Measurements from ENCODE around the gene MAML2.
A peak's percentile ranks its signal among the peaks of the same experiment; 100 is the strongest.
"Not testable (repeated sequence)": the region's sequence is repeated elsewhere in the genome, so short reads cannot be mapped to it uniquely, and the experiment has no call there.

The MAML2 gene

DNA sequence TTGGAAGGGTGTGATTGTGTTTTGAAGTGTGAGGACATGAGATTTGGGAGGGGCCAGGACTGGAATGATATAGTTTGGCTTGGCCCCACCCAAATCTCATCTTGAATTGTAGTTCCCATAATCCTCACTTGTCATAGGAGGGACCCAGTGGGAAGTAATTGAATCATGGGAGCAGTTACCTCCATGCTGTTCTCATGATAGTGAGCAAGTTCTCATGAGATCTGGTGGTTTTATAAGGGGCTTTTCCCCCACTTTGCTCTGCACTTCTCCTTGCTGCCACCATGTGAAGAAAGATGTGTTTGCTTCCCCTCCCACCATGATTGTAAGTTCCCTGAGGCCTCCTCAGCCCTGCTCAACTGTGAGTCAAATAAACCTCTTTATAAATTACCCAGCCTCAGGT, 71.6 kb downstream of the MAML2 start:
- not testable (repeated sequence) for DNase-seq (ENCODE audit: low read depth)

DNA sequence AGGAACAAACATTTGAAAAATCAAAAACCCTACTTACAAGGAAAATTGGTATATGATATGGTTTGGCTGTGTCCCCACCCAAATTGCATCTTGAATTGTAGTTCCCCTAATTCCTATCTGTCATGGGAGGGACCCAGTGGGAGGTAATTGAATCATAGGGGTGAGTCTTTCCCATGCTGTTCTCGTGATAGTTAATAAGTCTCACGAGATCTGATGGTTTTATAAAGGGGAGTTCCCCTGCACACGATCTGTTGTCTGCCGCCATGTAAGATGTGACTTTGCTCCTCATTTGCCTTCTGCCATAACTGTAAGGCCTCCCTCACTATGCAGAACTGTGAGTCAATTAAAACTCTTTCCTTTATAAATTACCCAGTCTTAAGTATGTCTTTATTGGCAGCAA, 74.5 kb downstream of the MAML2 start:
- not testable (repeated sequence) for DNase-seq (ENCODE audit: low read depth)

DNA sequence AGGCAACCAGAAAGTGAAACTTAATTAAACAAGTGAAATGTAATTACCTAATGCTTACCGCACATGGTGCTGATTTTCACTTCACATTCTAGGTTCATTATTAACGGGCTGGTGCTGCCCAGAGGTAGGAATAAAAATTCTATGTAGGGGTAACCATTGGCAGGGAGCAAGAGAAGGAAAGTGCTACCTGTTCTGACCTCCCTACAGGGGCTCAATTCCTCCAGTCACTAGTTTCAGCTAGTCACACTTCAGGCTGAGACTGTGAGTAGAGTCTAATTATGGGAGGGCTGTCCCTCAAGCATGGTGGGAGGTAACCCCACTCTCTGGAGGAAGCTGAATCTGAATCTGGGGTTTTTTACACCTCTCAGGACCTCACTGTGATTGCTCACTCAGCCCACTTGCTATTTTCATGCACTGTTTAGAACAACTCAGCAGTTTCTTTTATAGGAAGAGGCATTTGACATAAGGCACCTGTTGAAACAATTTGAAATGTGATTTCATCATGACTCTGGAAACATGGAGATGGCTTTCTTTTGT, 75.4 kb downstream of the MAML2 start:
- peak; percentile 21 for DNase-seq (ENCODE audit: low read depth)

DNA sequence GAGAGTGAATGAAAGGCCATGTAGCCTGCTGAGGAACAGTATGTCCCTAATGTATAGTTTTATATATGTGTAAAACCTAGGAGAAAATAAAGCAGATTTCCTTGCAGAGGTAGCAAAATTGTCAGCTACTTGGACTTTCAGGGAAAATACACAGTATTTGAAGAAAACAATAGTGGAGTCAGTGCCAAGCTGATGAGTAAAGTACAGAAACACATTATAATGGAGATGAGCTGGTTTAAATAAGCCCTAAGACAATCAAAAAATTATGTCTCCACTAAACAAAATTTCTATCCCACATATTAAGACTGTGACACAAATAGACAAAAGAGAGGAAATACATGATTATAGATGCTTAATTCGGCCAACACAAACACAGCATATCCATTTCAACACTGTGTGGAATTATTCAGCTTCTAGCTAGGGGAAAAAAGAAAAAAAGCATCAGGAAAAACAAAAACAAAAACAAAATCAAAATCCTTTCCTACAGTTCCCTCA, 75.9 kb downstream of the MAML2 start:
- no peak for DNase-seq (ENCODE audit: low read depth)

DNA sequence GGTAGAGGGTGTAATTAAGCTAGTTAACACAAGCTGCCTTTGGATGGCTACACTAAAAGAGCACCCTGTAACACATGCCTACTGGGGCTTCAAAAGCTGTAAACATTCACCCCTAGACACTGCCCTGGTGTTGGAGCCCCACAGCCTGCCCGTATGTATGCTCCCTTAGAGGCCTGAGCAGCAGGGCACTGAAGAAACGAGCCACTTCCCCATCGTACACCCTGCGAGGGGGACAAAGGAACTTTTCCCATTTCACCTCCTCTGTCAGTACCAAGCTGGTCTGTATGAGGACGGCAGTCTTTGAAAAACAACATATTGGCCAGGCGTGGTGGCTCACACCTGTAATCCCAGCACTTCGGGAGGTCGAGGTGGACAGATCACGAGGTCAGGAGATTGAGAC, 77.0 kb downstream of the MAML2 start:
- DNase-seq (ENCODE audit: low read depth): no peak

DNA sequence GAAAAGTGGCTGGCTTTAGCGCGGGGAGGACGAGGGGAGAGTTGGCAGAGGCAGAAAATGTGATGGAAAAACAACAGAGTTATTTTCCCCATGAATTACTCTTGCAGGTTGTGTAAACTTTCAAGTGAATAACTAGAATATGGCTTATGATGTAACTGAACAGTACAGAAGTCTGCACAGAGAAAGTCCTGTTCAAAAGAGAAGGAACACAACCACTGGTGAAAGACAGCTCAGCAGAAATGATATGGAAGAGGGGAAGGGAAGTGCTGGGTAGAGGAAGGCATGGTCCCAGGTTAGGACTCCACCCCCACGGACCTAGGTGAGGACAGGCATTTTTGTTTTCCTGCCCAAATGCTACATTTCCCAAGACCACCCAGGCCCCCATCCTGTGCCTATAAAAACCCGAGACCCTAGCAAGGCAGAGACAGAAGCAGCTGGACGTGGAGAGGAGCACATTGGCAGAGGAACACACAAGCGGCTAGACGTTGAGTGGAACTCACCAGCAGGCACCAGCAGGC, 77.7 kb downstream of the MAML2 start:
- no peak for DNase-seq (ENCODE audit: low read depth)

DNA sequence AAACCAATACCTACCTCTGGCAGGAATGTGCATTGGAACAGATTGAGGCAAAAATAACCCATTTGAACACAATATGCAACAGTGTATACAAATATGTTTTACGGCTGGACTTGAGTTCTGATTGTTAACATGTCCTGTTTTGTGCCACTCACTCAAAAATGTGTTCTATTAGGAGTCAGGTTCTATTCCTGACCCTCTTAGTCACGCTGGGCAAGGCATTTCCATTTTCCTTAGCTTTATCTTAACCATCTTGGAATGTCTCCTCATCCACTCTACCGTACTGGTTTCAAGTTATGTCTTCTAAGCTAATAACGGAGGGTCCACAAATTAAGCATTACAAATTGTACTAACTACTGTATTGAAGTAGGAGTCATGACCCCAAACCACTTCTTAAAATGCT, 78.6 kb downstream of the MAML2 start:
- DNase-seq (ENCODE audit: low read depth): no peak

DNA sequence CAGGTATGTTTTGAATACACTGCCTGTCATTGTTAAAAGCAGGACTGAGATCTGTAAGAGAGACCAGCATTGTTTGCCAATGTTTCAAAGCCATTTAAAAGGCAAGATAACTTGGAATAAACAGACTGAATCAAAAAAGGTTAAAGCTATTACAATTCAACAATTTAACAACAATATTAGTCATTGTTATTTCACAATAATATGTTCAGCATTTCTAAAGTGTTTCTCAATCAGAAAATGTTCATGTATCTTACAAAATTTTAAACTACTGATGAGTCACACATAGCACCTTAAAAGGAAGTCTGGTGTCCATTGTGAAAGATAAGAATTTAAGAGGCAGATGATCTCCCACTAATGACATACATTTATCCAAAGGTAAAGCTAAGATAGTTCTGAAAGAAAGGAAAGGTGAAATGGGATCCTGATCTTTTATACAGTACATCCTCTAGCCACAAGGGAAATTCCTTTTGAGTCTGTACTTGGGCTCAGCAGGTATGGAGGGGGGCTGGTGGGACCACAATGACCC, 79.7 kb downstream of the MAML2 start:
- DNase-seq (ENCODE audit: low read depth): no peak

DNA sequence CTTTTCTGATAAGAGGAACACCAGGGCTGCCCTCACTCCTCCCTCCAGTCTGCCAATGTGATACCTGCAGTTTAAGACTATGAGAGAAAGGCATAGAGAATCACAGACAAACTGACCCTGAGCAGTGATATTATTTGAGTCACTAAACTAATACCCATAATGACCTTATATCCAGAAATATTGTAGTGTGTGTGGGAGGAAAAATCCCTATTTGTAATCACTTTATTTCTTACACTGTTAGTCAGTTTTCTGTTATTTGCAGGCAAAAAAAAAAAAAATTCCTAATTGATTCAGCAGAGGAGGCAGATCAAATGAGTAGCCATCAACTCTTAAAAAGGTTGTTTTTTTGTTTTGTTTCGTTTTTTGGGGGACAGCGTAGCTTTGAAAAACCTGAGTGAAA, 82.5 kb downstream of the MAML2 start:
- DNase-seq (ENCODE audit: low read depth): no peak

DNA sequence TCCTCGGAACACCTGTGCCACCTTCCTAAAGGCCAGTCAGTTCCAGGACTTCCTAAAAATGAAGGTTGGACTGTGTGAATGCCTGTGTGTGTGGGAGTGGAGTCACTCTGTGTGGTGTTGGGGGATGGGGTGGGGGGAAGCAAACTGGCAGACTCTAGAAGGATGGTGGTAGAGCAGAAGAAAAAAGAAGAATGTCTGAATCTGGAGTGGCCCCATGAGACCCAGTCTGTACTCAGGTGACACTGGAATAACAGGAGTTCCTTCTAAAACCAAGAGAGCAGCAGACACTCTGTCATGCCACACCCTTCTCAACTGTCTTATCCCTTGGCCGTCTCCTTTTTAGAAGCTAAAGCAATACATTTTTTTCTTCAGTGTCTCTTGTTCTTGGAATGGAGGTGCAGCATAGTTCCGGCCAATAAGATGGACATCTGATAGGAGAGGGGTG, 82.9 kb downstream of the MAML2 start:
- DNase-seq (ENCODE audit: low read depth): no peak

DNA sequence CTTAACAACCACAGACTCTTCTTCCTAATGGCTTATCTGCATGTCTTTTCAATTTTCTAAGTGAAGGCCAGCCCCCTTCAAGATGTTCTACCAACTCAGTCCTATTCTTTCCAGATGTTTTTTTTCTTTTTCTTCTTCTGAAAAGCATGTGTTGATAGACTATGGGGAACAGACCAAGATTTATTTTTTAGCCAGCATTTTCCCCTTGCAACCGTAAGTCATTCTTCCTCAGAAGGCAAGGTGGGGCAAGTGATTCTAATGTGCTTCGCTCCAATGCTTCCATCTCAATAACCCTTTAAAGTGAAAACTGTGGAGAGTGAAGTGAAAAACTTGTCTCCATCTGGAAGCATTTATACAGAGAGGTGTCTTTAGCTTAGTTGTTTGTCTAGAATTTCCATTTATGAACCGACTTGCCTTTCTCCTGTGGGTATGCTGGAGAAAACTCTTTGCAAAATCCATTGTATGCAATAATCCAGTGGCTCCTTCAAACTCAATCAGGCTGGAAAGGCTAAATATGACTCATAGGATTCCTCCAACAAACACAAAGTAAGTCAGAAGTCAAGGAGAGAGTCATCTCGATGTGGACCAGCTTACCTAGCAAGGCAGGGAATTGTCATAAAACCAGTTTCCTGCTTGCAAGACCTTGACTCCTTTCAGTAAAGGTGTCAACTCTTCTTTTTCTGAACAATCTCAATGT, 83.7 kb downstream of the MAML2 start:
- no peak for DNase-seq (ENCODE audit: low read depth)

DNA sequence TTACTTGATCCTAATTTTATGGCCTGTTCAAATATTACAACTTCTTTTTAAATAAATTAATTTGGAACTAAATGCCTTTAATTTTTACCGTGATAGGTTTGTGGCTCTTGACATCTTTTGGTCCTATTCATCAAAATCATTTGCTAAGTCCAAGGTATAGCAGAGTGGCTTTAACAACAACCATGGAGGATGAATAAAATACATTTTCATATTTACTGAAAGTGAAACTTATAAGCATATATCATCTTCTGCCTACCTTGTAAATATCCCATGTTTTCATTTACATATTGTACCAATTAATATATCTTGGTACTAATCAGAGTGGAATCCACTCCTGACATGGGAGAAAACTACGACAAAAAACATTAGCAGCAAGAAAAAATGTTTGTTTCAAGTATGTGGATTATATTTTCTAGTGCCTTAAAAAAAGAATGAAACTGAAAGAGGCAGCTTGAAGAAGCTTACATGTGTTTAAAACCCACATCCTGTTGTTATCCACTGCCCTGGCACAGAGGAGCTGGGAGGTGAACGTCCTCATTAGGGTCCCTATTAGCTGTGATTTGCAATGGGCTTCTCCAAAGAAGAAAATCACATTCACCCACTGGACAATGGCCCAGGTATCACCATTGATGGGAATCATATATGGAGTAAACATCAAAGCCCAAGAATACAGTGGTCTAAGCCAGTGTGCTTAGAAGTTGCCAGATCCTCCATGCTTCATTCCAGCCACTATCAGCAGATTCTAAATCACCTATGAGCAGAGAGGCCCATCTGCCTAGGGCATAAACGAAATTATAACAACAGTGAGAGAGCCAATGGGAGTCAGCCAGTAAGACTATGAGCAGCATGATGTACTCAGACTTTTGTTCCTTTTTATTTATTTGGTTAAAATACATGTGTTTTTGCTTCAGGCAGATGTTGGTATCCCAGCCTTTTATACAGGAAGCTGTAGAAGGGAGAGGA, 84.7 kb downstream of the MAML2 start:
- no peak for DNase-seq (ENCODE audit: low read depth)

DNA sequence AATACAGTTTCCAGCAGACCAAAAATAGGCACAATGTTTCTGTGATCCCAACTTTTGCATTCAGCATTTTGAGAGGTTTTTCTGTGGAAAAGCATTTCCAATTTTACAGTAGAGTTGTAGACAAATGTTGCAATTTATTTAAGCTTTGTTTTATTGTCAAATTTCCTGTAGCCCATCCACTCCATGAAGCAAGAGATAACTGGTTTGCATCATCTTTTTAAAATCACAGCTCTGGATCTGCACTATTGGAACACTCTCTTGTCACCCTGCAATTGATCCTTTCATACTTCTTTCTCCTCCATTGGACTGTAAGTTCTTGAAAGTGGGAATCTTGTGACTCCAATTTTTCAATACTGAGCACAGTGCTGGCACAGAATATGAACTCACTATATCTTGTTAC, 86.0 kb downstream of the MAML2 start:
- DNase-seq (ENCODE audit: low read depth): no peak

DNA sequence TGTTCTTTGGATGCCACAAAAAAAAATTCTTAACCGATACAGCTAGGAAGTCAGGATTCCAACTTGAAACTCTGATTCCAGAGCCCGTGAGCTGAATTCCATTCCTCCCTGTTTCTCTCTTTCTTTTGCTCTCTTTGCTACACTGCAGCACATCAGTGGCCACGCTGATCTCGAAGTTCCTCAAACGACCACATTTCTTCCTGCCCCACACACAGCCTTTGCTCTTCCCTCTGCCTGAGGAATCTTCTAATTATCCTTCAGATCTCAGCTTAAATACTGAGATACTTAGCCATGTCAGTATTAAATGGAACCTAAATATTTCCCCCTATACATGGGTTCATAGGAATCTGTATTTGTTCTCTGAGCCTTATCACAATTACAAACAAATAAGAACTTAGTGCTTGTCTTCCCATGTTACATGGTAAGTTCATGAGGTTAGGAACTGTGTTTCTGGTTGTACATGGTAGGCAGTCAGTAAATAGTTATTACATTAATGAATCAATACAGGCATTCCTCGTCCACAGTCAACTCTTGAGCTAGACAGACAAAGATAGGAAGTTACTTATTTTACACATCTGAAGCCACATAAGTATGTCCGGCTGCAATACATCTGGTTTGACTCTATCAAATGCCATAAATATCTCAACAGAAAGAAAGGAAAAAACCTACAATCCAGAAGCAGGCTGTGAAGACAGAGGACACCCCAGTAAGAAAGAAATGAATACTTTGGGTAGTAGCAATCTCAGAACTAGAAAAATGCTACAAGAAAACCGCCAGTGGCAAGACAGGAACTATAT, 86.6 kb downstream of the MAML2 start:
- DNase-seq (ENCODE audit: low read depth): no peak

DNA sequence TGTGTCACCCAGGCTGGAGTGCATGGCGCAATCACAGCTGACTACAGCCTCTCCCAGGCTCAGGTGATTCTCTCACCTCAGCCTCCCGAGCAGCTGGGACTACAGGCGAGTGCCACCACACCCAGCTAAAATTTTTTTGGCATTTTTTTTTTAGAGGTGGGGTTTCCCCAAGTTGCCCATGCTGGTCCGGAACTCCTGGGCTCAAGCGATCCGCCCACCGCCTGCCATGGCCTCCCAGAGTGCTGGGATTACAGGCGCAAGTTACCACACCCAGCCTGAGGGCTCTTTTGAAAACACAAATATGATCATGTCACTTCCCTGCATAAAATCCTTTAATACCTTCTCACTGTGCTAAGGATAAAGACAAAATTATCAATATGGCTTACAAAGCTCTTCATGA, 88.1 kb downstream of the MAML2 start:
- no peak for DNase-seq (ENCODE audit: low read depth)

DNA sequence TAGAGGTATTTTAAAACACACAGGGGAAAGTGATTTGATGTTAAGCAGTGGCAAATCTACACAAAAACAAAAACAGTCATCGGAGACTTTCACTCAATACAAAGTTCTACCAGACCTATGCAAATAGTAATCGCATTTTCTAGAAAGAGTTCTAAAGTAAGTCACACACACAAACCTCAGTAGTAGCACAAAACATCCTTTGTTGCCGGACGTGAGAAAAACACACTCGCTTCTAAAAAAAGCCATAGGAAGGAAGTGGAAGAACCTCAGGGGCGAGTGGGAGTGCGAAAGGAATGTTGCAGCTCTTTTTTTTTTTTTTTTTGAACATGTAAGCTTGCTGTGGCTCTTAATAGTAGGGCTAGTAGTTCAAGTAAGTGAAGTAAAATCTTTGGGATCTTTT, 88.9 kb downstream of the MAML2 start:
- DNase-seq (ENCODE audit: low read depth): no peak

DNA sequence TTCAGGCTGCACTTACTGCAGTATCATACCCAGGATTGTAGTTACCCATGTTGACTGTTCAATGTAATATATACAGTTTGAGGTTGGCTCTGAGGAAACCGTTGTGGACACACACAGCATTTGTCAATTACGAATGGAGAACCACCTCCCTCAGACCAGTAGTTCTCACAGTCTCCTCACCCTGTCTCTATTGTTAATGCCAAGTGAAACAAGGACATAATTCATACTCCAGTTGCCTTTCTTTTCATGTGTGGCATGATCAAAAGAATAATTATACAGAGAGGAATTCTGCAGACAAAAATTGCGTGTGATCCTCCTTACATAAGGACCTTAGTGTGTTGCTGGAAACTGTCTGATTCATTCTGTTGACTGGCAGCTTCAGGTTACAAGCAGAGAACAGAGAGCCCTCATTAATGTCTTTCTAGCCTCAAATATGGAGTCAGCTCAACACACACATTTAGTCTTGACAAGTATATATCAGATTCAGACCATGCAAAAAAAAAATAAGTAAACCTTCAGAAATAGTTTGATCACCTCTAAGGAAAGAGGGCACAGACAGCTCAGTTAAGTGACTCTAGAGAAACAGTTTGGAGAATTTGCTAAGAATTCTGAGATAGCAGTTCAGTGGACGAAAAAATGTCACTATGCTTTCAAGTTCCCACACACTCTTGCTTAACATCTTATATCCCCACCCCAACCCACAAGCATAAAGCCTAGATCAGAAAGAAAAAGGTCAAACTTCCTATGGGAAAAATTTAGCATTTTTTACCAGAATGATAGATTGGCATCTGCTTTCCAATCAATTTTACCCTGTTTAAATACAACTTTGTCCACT, 96.1 kb downstream of the MAML2 start:
- DNase-seq (ENCODE audit: low read depth): no peak

DNA sequence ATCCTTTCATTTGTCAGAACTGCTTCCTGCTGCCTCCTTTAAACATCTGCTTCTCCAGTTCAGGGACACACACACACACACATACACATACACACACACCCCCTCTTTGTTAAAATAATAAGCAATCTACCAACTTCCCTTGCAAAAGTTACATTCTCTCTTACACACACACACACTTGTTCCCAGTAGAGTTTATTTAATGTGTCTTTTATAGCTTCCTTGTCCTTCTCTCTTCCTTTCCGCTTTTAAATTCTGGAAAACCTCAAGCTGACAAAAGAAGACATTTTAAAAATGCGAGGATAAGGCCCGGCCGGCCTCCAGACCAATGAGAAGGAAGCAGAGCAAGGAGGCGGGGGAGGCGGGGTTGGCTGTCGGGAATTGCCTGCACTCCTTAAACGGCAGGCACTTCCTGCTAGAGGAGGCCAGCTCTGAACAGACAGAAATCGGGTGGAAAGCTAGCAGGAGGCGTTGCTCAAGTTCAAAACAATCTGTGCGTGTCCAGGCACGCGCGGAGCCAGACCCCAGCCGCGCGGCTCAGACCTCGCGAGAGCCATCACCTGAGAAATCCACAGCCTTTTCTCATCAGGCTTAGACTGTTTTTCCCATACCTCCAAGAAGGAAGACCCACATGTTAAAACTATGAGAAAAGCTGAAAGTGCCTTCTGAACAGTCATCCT, 99.9 kb downstream of the MAML2 start:
- peak; percentile 62 for DNase-seq (ENCODE audit: low read depth)

DNA sequence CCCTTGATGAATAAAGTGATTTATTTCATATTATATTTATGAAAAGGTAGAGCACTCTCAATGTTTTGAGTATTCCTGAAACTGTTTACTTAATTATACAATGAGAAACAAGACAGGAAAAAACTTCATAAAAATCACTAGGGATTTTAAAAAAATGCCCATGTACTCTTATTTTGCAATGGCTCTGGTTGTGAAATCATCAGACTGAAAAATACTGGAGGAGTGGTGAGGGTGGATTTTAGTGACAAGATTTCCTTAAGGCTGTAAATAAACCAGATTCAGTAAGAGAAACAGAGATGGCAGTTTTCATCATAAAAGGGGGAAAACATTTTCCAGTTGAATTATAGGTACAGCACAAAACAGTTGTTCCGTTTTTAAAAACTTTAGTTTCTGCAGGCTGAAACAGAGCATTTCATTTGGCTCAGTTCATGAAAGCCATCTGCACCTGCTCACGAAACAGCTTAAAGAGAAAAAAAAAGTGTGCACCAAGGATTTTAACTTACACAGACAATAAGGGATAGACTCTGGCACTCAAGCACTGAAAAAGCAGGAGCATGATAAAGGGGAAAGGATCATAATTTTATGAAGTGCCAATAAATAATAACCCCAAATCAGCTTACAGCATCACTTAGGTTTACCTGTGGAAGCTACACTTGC, 100.7 kb downstream of the MAML2 start:
- DNase-seq (ENCODE audit: low read depth): no peak

All from activated T-helper 9 cell treated with anti-CD3 and anti-CD28 coated beads, Interleukin-2, amount 50 U/mL, for 16 hours (primary cell).